ENCODE data around the gene NCKAP5.

DNA sequence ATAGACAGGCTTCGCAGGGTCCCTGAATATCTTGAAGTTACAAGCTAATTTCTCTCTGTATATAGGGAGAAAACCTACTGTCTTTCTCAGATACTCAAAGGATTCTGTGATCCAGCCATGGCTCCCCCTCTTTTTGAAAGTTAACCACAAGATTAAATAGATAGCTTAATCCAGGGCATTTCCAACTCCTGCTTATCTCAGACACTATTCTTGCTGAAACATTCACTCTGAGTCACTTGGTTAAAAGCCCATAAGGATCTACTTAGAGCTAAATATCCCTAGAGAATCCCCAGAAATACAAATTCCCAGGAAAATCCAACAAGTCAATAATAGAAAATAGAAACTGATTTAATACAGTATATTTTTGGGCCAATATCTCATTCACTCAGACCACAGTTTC, 719.1 kb downstream of the NCKAP5 start:
- no peak for TF ChIP-seq ZNF274 (IDR thresholded peaks at IDR 0.05; ENCODE audit: low read depth, low read length)
- no peak for TF ChIP-seq YY1 (IDR thresholded peaks at IDR 0.05; ENCODE audit: insufficient read depth, insufficient read length)
- TF ChIP-seq SUZ12 (IDR thresholded peaks at IDR 0.05; ENCODE audit: extremely low read depth, insufficient read depth, insufficient read length), result no peak

Data from NT2/D1 (cell line).